Transverse colon (tissue), 4 donors: ENCODE measurements around the gene RFXANK.

ENCODE experiments used
- CTCF ChIP-seq, 5 experiments: fragments of 200-600 bp in 3 of 5; fragments of 450-650 bp in 2 of 5; sonication (generic) in 3 of 5; IDR thresholded peaks; 1 replicate in 2 of 5; 2 replicates in 3 of 5; pipeline ENCODE4 v1.5.1; 2016 to 2017; ENCODE audit warnings: antibody characterized with exemption in 5 of 5, inconsistent platforms in 3 of 5, mild to moderate bottlenecking in 2 of 5, moderate library complexity in 1 of 5
- POLR2A ChIP-seq: fragments of 450-650 bp; IDR thresholded peaks from one replicate; pipeline ENCODE4 v1.6.1; 2016; ENCODE audit warnings: antibody characterized with exemption, mild to moderate bottlenecking, moderate library complexity
- POLR2AphosphoS5 ChIP-seq, 3 donors: sonication (generic); formaldehyde crosslinking; IDR thresholded peaks; one replicate each; pipeline ENCODE4 v1.6.1; 2016; ENCODE audit warnings: antibody characterized with exemption in 3 of 3

GRCh38 chr19:19165396-19165795 is 26.7 kb upstream of the RFXANK start:
- TF ChIP-seq CTCF (IDR thresholded peaks at IDR 0.05) (no peak), POLR2AphosphoS5 (IDR thresholded peaks at IDR 0.05) (no peak), POLR2A (no peak)
